ENCODE data around the gene SNX9. TPM values are rescaled to one million over a fixed set of nuclear protein-coding genes. Genes with fewer than 3 reads are reported as not detected.

SNX9 gene
- total RNA-seq, 1 experiment from 2014 or later = 24.8 TPM

DNA sequence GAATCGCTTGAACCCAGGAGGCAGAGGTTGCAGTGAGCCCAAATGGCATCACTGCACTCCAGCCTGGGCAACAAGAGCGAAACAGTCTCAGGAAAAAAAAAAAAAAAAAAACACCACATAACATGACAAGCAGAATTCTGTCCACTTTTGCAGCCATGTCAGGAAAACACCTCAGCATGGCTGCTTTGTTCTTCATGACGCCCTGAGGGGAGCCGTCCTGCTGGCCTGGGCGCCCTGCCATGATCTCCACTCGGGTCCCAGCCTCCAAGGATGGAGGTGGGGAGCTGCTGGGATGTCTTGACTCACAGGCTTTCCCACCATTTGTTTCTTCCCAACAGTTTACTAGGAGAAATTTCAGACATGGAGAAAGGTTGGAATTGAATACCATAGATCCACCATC is 42.2 kb downstream of the SNX9 start:
- Histone ChIP-seq H3K27me3 (replicated peaks; ENCODE audit: insufficient read depth, low read depth, low read length, poor library complexity) (no peaks in the 10 kb centered on the region), H3K9me3 (ENCODE audit: low read depth, low read length, poor library complexity, severe bottlenecking) (no peaks in the 10 kb centered on the region), H3K27ac (ENCODE audit: low read depth, low read length, poor library complexity, severe bottlenecking) (no peak overlapping the region), H3K36me3 (ENCODE audit: insufficient read depth, low read length, poor library complexity, severe bottlenecking) (no peaks in the 10 kb centered on the region), H3K4me1 (ENCODE audit: insufficient read depth, low read length, poor library complexity, severe bottlenecking) (peaks cover 31% of the 10 kb centered on the region), H3K4me3 (ENCODE audit: low read depth, low read length, poor library complexity, severe bottlenecking) (no peak overlapping the region)
- ChIA-PET POLR2A (ENCODE audit: low non-redundant PET) (no interaction called here), CTCF (no interaction called here)
- no peak for TF ChIP-seq EZH2 (IDR thresholded peaks at IDR 0.05; ENCODE audit: borderline replicate concordance, low read depth, low read length, poor library complexity, severe bottlenecking)
- TF ChIP-seq, protein P1, sequence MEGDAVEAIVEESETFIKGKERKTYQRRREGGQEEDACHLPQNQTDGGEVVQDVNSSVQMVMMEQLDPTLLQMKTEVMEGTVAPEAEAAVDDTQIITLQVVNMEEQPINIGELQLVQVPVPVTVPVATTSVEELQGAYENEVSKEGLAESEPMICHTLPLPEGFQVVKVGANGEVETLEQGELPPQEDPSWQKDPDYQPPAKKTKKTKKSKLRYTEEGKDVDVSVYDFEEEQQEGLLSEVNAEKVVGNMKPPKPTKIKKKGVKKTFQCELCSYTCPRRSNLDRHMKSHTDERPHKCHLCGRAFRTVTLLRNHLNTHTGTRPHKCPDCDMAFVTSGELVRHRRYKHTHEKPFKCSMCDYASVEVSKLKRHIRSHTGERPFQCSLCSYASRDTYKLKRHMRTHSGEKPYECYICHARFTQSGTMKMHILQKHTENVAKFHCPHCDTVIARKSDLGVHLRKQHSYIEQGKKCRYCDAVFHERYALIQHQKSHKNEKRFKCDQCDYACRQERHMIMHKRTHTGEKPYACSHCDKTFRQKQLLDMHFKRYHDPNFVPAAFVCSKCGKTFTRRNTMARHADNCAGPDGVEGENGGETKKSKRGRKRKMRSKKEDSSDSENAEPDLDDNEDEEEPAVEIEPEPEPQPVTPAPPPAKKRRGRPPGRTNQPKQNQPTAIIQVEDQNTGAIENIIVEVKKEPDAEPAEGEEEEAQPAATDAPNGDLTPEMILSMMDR (conservative IDR thresholded peaks at IDR 0.05; ENCODE audit: low read depth, low read length) = no peak
- intact Hi-C loops (cut with micrococcal nuclease; ENCODE audit: unreplicated experiment) = no loop called here
- no TSS peak for BruUV-seq (replicated peaks)
- DNase-seq (ENCODE audit: low spot score) = peak; percentile 39

DNA sequence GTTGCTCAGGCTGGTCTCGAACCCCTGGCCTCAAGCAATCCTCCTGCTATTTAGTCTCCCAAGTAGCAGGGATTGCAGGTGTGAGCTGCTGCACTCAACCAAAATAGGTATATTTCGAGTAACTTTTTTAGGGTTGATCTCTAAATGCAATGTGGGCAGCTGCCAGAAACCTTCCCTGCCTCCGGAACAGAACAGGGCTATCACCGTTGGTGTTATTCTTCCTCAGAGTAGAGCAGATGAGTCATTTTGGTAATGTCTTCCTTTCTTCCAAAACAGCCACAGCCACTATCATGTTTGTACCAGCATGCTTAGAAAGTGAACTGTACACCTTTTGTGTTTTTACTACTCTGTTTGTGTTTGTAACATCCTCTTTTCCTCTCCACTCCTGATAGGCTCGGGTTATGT is 44.1 kb downstream of the SNX9 start:
- TF ChIP-seq, protein P1 (conservative IDR thresholded peaks at IDR 0.05; ENCODE audit: low read depth, low read length) = no peak
- no peak for TF ChIP-seq EZH2 (IDR thresholded peaks at IDR 0.05; ENCODE audit: borderline replicate concordance, low read depth, low read length, poor library complexity, severe bottlenecking)
- H3K27ac ChIP-seq (ENCODE audit: low read depth, low read length, poor library complexity, severe bottlenecking) = no peak overlapping the region
- POLR2A ChIA-PET (ENCODE audit: low non-redundant PET) = no interaction called here
- CTCF ChIA-PET = no interaction called here
- H3K9me3 ChIP-seq (ENCODE audit: low read depth, low read length, poor library complexity, severe bottlenecking) = no peaks in the 10 kb centered on the region
- no peak overlapping the region for H3K4me3 ChIP-seq (ENCODE audit: low read depth, low read length, poor library complexity, severe bottlenecking)
- H3K27me3 ChIP-seq (replicated peaks; ENCODE audit: insufficient read depth, low read depth, low read length, poor library complexity) = no peaks in the 10 kb centered on the region
- peak; percentile 18 for DNase-seq (ENCODE audit: low spot score)
- no TSS peak for BruUV-seq (replicated peaks)
- H3K36me3 ChIP-seq (ENCODE audit: insufficient read depth, low read length, poor library complexity, severe bottlenecking) = no peaks in the 10 kb centered on the region
- intact Hi-C loops (cut with micrococcal nuclease; ENCODE audit: unreplicated experiment) = no loop called here
- H3K4me1 ChIP-seq (ENCODE audit: insufficient read depth, low read length, poor library complexity, severe bottlenecking) = peaks cover 14% of the 10 kb centered on the region

DNA sequence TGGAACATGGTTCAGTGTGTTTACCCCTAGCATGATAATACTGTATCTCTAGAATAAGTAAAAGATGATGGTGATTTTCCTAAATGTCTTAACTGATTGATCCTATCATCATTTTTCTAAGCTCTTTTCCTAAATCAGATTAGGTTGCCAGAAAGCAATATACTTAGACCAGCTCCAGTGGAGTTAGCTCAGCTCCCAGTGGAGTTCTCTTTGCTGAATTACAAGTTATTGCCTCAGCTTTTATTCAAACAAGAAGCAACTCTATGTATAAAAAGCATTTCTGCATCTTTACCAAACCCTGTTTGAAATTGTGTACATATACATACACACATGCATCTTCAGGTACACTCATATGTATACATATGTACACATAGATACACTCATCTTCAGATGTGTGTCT is 44.9 kb downstream of the SNX9 start:
- intact Hi-C loops (cut with micrococcal nuclease; ENCODE audit: unreplicated experiment) = no loop called here
- BruUV-seq (replicated peaks) = no TSS peak
- Histone ChIP-seq H3K27ac (ENCODE audit: low read depth, low read length, poor library complexity, severe bottlenecking) (peak overlapping the region; percentile 31), H3K9me3 (ENCODE audit: low read depth, low read length, poor library complexity, severe bottlenecking) (no peaks in the 10 kb centered on the region), H3K27me3 (replicated peaks; ENCODE audit: insufficient read depth, low read depth, low read length, poor library complexity) (no peaks in the 10 kb centered on the region), H3K36me3 (ENCODE audit: insufficient read depth, low read length, poor library complexity, severe bottlenecking) (peaks cover 3% of the 10 kb centered on the region), H3K4me3 (ENCODE audit: low read depth, low read length, poor library complexity, severe bottlenecking) (no peak overlapping the region), H3K4me1 (ENCODE audit: insufficient read depth, low read length, poor library complexity, severe bottlenecking) (peaks cover 11% of the 10 kb centered on the region)
- DNase-seq (ENCODE audit: low spot score) = no peak
- ChIA-PET CTCF (no interaction called here), POLR2A (ENCODE audit: low non-redundant PET) (interaction anchor here (0.5 kb wide), 1 partner anchor 35 kb away, joined by 3 read pairs; no protein-coding TSS in a partner anchor)
- TF ChIP-seq, protein P1 (conservative IDR thresholded peaks at IDR 0.05; ENCODE audit: low read depth, low read length) = no peak
- TF ChIP-seq EZH2 (IDR thresholded peaks at IDR 0.05; ENCODE audit: borderline replicate concordance, low read depth, low read length, poor library complexity, severe bottlenecking) = no peak
